H1 (cell line): Measurements from ENCODE around the gene SERPINE2. TPM values are rescaled to one million over a fixed set of nuclear protein-coding genes. Genes with fewer than 3 reads are reported as not detected.

Source experiments
- CTCF ChIA-PET: fragments of 300-600 bp; sonication (Branson Sonifier 250); formaldehyde crosslinking; loops from one replicate; lab custom pipeline; 2021; ENCODE audit not compliant: partially characterized antibody; lab: Charles Lee
- POLR2A ChIA-PET: fragments of 300-600 bp; sonication (Branson Sonifier 250); formaldehyde crosslinking; loops from one replicate; lab custom pipeline; 2021; ENCODE audit warnings: inconsistent platforms; ENCODE audit not compliant: partially characterized antibody; lab: Charles Lee
- DNase-seq, 2 experiments: peaks; one replicate each; pipeline versions ENCODE4 v3.0.0 to v3.0.0-alpha.2; 2010 to 2022; ENCODE audit warnings: low spot score in 2 of 2, low read depth in 1 of 2, mixed read lengths in 1 of 2
- FAIRE-seq: peaks from 2 replicates; lab custom pipeline; 2011; peaks lifted over from hg19 to GRCh38; lab: Jason Lieb, UNC
- H2AFZ ChIP-seq: 2 replicates; pipeline ENCODE4 v1.8.1; 2012; ENCODE audit warnings: low read length, inconsistent platforms
- H2AK5ac ChIP-seq: 2 replicates; pipeline ENCODE4 v1.6.1; 2013; ENCODE audit warnings: low read depth, low read length
- H2BK120ac ChIP-seq: replicated peaks from 2 replicates; pipeline ENCODE3; 2013; ENCODE audit warnings: low read depth, low read length, inconsistent platforms
- H2BK12ac ChIP-seq: 2 replicates; pipeline ENCODE4 v1.6.1; 2013; ENCODE audit warnings: low read depth, low read length
- H2BK15ac ChIP-seq: 2 replicates; pipeline ENCODE4 v1.6.1; 2013; ENCODE audit warnings: low read length
- H2BK20ac ChIP-seq: 2 replicates; pipeline ENCODE4 v1.6.1; 2013; ENCODE audit warnings: low read length
- H2BK5ac ChIP-seq: 2 replicates; pipeline ENCODE4 v1.6.1; 2013; ENCODE audit warnings: low read depth, low read length
- H3K14ac ChIP-seq: 2 replicates; pipeline ENCODE4 v1.6.1; 2013; ENCODE audit warnings: inconsistent platforms; ENCODE audit not compliant: insufficient read length
- H3K18ac ChIP-seq: 2 replicates; pipeline ENCODE4 v1.6.1; 2013; ENCODE audit warnings: low read length; ENCODE audit errors: extremely low read depth
- H3K23ac ChIP-seq: 2 replicates; pipeline ENCODE4 v1.6.1; 2013; ENCODE audit warnings: inconsistent platforms; ENCODE audit not compliant: insufficient read length
- H3K23me2 ChIP-seq: 2 replicates; pipeline ENCODE4 v1.6.1; 2013; ENCODE audit warnings: low read depth, low read length
- H3K27ac ChIP-seq: 2 replicates; pipeline ENCODE4 v1.6.1; 2011; ENCODE audit warnings: low read depth, low read length, inconsistent platforms
- H3K27me3 ChIP-seq, 4 experiments: replicated peaks in 1 of 4; 1 replicate in 1 of 4; 2 replicates in 3 of 4; pipeline versions ENCODE4 v1.6.1 to v1.8.1; 2011 to 2013; ENCODE audit warnings: low read length in 3 of 4, mild to moderate bottlenecking in 3 of 4, inconsistent platforms in 2 of 4, mixed read lengths in 2 of 4, moderate library complexity in 1 of 4; ENCODE audit not compliant: control insufficient read depth in 3 of 4, insufficient read depth in 3 of 4; ENCODE audit errors: extremely low read depth in 1 of 4
- H3K36me3 ChIP-seq, 4 experiments: 2 replicates each; pipeline versions ENCODE4 v1.6.1 to v1.8.1; 2011 to 2013; ENCODE audit warnings: mild to moderate bottlenecking in 4 of 4, low read length in 3 of 4, moderate library complexity in 2 of 4, control low read depth in 1 of 4, inconsistent platforms in 1 of 4; ENCODE audit not compliant: insufficient read depth in 4 of 4, control insufficient read depth in 2 of 4
- H3K4ac ChIP-seq: replicated peaks from 2 replicates; pipeline ENCODE3; 2013; ENCODE audit warnings: low read length, low read depth, mixed read lengths, inconsistent platforms; ENCODE audit not compliant: insufficient read length
- H3K4me1 ChIP-seq, 4 experiments: replicated peaks in 1 of 4; 1 replicate in 1 of 4; 2 replicates in 3 of 4; pipeline versions ENCODE4 v1.6.1 to v1.8.1; 2011 to 2013; ENCODE audit warnings: low read length in 3 of 4, inconsistent platforms in 2 of 4, mixed read lengths in 1 of 4; ENCODE audit not compliant: insufficient read depth in 4 of 4, control insufficient read depth in 3 of 4
- H3K4me2 ChIP-seq, 2 experiments: 2 replicates each; pipeline versions ENCODE4 v1.6.1 to v1.8.1; 2011 to 2013; ENCODE audit warnings: low read depth in 2 of 2, low read length in 2 of 2, control low read depth in 1 of 2, inconsistent platforms in 1 of 2, mild to moderate bottlenecking in 1 of 2; ENCODE audit not compliant: insufficient read depth in 1 of 2
- H3K4me3 ChIP-seq, 4 experiments: fragments of 200-600, 300-600 bp in 1 of 4; sonication (generic), shearing (Covaris generic), sonication (Bioruptor Twin) in 1 of 4; 2 replicates each; pipeline versions ENCODE4 v1.5.1 to v1.8.1; 2011 to 2016; ENCODE audit warnings: low read length in 4 of 4, low read depth in 3 of 4, control low read depth in 2 of 4, inconsistent platforms in 2 of 4, mild to moderate bottlenecking in 2 of 4, mixed read lengths in 1 of 4, moderate library complexity in 1 of 4; ENCODE audit not compliant: insufficient read depth in 2 of 4; ENCODE audit errors: extremely low read depth in 1 of 4
- H3K56ac ChIP-seq: replicated peaks from 2 replicates; pipeline ENCODE3; 2013; ENCODE audit warnings: low read depth, mild to moderate bottlenecking, mixed read lengths, low read length, inconsistent platforms; ENCODE audit not compliant: insufficient read length
- H3K79me1 ChIP-seq: 2 replicates; pipeline ENCODE4 v1.6.1; 2013; ENCODE audit warnings: low read depth, low read length, control low read depth
- H3K79me2 ChIP-seq, 2 experiments: 2 replicates each; pipeline versions ENCODE4 v1.6.1 to v1.8.1; 2012 to 2013; ENCODE audit warnings: low read length in 2 of 2, mild to moderate bottlenecking in 2 of 2, inconsistent platforms in 1 of 2; ENCODE audit not compliant: insufficient read depth in 2 of 2, control insufficient read depth in 1 of 2
- H3K9ac ChIP-seq, 4 experiments: replicated peaks in 1 of 4; 1 replicate in 1 of 4; 2 replicates in 3 of 4; pipeline versions ENCODE4 v1.6.1 to v1.8.1; 2011 to 2013; ENCODE audit warnings: low read depth in 3 of 4, low read length in 3 of 4, control low read depth in 2 of 4, mild to moderate bottlenecking in 2 of 4, moderate library complexity in 2 of 4, inconsistent platforms in 1 of 4; ENCODE audit errors: extremely low read depth in 1 of 4
- H3K9me3 ChIP-seq, 2 experiments: 2 replicates each; pipeline versions ENCODE4 v1.6.1 to v1.8.1; 2012 to 2013; ENCODE audit warnings: mild to moderate bottlenecking in 2 of 2, moderate library complexity in 2 of 2, control low read depth in 1 of 2, inconsistent platforms in 1 of 2, low read depth in 1 of 2, low read length in 1 of 2, mixed read lengths in 1 of 2; ENCODE audit not compliant: insufficient read depth in 2 of 2
- H4K20me1 ChIP-seq, 2 experiments: replicated peaks in 1 of 2; 2 replicates each; pipeline versions ENCODE3 to v1.8.1; 2011 to 2013; ENCODE audit warnings: inconsistent platforms in 2 of 2, low read length in 2 of 2, mild to moderate bottlenecking in 1 of 2; ENCODE audit not compliant: insufficient read depth in 2 of 2, control insufficient read depth in 1 of 2
- H4K5ac ChIP-seq: 2 replicates; pipeline ENCODE4 v1.6.1; 2013; ENCODE audit warnings: low read length, low read depth, mixed read lengths, inconsistent platforms; ENCODE audit not compliant: insufficient read length
- H4K8ac ChIP-seq: 2 replicates; pipeline ENCODE4 v1.8.0; 2013; ENCODE audit warnings: mild to moderate bottlenecking, moderate library complexity, low read length, inconsistent platforms; ENCODE audit not compliant: insufficient read depth; ENCODE audit errors: extremely low read depth
- H4K91ac ChIP-seq: replicated peaks from 2 replicates; pipeline ENCODE3; 2013; ENCODE audit warnings: low read length, mixed read lengths, inconsistent platforms; ENCODE audit not compliant: insufficient read length
- ATF2 ChIP-seq: IDR thresholded peaks from 2 replicates; pipeline ENCODE4 v1.6.1; 2012; ENCODE audit warnings: low read length, inconsistent platforms
- EP300 ChIP-seq, 2 experiments: IDR thresholded peaks; 1 replicate in 1 of 2; 2 replicates in 1 of 2; pipeline ENCODE4 v1.6.1; 2011 to 2012; ENCODE audit warnings: low read depth in 2 of 2, low read length in 2 of 2, mild to moderate bottlenecking in 2 of 2, borderline replicate concordance in 1 of 2, inconsistent platforms in 1 of 2, moderate library complexity in 1 of 2
- JUND ChIP-seq: IDR thresholded peaks from 2 replicates; pipeline ENCODE4 v1.6.1; 2011; ENCODE audit warnings: mild to moderate bottlenecking, improper control_type of control experiment, low read length
- POU5F1 ChIP-seq: IDR thresholded peaks from 2 replicates; pipeline ENCODE4 v1.6.1; 2011; ENCODE audit warnings: low read depth, mild to moderate bottlenecking, low read length, moderate library complexity
- RBBP5 ChIP-seq: IDR thresholded peaks from 2 replicates; pipeline ENCODE4 v1.7.1; 2012; ENCODE audit warnings: low read depth, mild to moderate bottlenecking, inconsistent platforms, low read length, moderate library complexity, borderline replicate concordance
- SIN3A ChIP-seq, 2 experiments: IDR thresholded peaks in 1 of 2; conservative IDR thresholded peaks in 1 of 2; 2 replicates each; pipeline ENCODE4 v1.6.1; 2011 to 2012; ENCODE audit warnings: low read length in 2 of 2, improper control_type of control experiment in 1 of 2, low read depth in 1 of 2, mild to moderate bottlenecking in 1 of 2
- SRF ChIP-seq: IDR thresholded peaks from 2 replicates; pipeline ENCODE4 v1.6.1; 2011; ENCODE audit warnings: mild to moderate bottlenecking, low read depth, low read length, moderate library complexity
- WGBS, 2 experiments: shearing (Covaris generic) in 1 of 2; methylation state at CpG; one replicate each; pipeline versions ENCODE4 v1.1.6 to v1.1.7; 2013 to 2015; ENCODE audit warnings: low lambda C conversion rate in 2 of 2, mixed read lengths in 2 of 2, inconsistent platforms in 1 of 2, low coverage in 1 of 2, missing lambda C conversion rate in 1 of 2; ENCODE audit not compliant: insufficient replicate concordance in 2 of 2, insufficient coverage in 1 of 2, insufficient read length in 1 of 2; ENCODE audit errors: extremely low coverage in 1 of 2, missing lambda C conversion rate in 1 of 2; 5-methylcytosine and 5-hydroxymethylcytosine counted together
- polyA plus RNA-seq, 7 experiments: library from polyadenylated mRNA; depleted of rRNA in 3 of 7; stranded (reverse) in 5 of 7; unstranded in 2 of 7; fragments of >200 nt in 5 of 7; fragments of 200-250 nt in 2 of 7; gene quantifications; 1 replicate in 5 of 7; 2 replicates in 1 of 7; 4 replicates in 1 of 7; pipeline versions ENCODE4 v1.2.1 to v1.2.3, GENCODE V29; 2011 to 2013; ENCODE audit warnings: missing spikeins in 2 of 7, mixed read lengths in 2 of 7
- total RNA-seq: library from RNA; stranded (reverse); fragmentation: NEBNext Ultra II Directional; extraction: Animal tissue kit (Norgen Biotek cat#: 25700); gene quantifications from 2 replicates; pipeline ENCODE4 v1.2.1, GENCODE V29; 2021

Gene SERPINE2
- total and polyA plus RNA-seq, 2 of the 8 experiments (the other 6 are each of a cell fraction or from before 2014, with no cell fraction given) = 26.2 to 76.0 TPM

DNA sequence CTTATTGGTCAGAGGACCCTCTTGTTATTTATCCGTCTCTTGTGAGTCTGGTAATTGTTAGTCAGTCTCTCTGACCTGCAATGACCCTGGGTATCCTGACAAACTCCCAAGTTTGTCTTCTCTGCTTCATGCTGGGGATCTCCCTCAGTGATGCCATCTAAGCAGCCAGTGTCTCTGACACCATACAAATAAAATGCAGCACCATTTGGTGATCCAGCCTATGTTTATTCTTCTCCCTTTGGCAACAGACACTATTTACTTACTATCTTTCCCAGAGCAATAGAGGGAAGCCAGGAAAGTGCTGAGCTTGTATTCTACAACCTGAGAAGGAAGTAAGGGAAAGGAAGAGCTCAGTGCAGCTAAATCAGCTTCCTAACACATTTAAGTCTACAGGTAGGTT lies 15.9 kb downstream of the SERPINE2 start:
- Histone ChIP-seq H4K8ac (no peak overlapping the region), H2BK20ac (no peak overlapping the region), H3K9ac (no peak overlapping the region), H3K4ac (no peak overlapping the region), H2BK120ac (no peak overlapping the region), H4K5ac (no peak overlapping the region), H2BK5ac (no peak overlapping the region), H3K23ac (no peak overlapping the region), H3K27me3 (peaks cover 0 to 4% (median 1%) of the 10 kb centered on the region in 4 experiments; a peak in 2 of 7 replicates), H3K14ac (no peak overlapping the region), H3K79me1 (no peaks in the 10 kb centered on the region), H3K9me3 (no peaks in the 10 kb centered on the region), H2BK15ac (no peak overlapping the region), H2BK12ac (no peak overlapping the region), H3K36me3 (no peaks in the 10 kb centered on the region), H3K4me1 (peaks cover 5 to 22% (median 18%) of the 10 kb centered on the region in 4 experiments), H3K4me2 (no peak overlapping the region), H4K20me1 (peaks cover 0 to 13% of the 10 kb centered on the region in 2 experiments), H2AFZ (no peak overlapping the region), H4K91ac (no peak overlapping the region), H3K4me3 (no peak overlapping the region), H3K23me2 (no peaks in the 10 kb centered on the region; the same call in 1 of the 2 replicates), H3K27ac (no peak overlapping the region), H2AK5ac (no peak overlapping the region), H3K56ac (no peak overlapping the region), H3K79me2 (peaks cover 0 to 8% of the 10 kb centered on the region in 2 experiments; a peak in 1 of 4 replicates), H3K18ac (no peak overlapping the region)
- ChIA-PET CTCF (interaction anchor here (1.6 to 1.7 kb wide), 2 partner anchors 16 to 30 kb away, joined by 6 to 10 read pairs; partner anchors contain the start of gene SERPINE2), POLR2A (no interaction called here)
- DNase-seq (no peak), FAIRE-seq (no peak)
- TF ChIP-seq RBBP5 (no peak), POU5F1 (no peak), JUND (no peak), EP300 (IDR thresholded peaks at IDR 0.05; ENCODE audit: borderline replicate concordance in 1 of 2, low read depth in 2 of 2, low read length in 2 of 2) (no peak), ATF2 (no peak), SRF (no peak), SIN3A (conservative IDR thresholded peaks at IDR 0.05 in 1 of 2, IDR thresholded peaks at IDR 0.05 in 1 of 2; ENCODE audit: low read depth in 1 of 2, low read length in 2 of 2) (no peak)
- 86% methylated on average over 1 of the region's 1 CpG; no CpG with 5 or more reads in 1 of the 2 experiments for WGBS, 2 experiments
